A549 treated with AZD9567 at 1 μM for 4 hours (cell line): ENCODE measurements around the gene IDI2. TPM values are rescaled to one million over a fixed set of nuclear protein-coding genes. Genes with fewer than 3 reads are reported as not detected.

Experiments
- total RNA-seq: library from RNA; stranded (reverse); fragments of 200-300 nt; extraction: Qiagen RNA extraction; gene quantifications from 5 replicates; pipeline ENCODE4 v1.2.3, GENCODE V29; 2022; ENCODE audit not compliant: insufficient read depth

The IDI2 gene
- 0.06 to 0.12 TPM in 2 of 5 replicates, not detected in the others for total RNA-seq

GRCh38 chr10:1025683-1026082, at the start of gene IDI2:
Gene IDI2, minus strand, starts transcription at chr10:1025859. Its CDS starts 1,136 bp downstream, at chr10:1024723.

GRCh38 chr10:1056326-1057105, 30.9 kb upstream of the IDI2 start, which contains the start of gene WDR37:
Gene WDR37, plus strand, starts transcription at chr10:1056385. Its CDS starts 15,771 bp downstream, at chr10:1072156.

GRCh38 chr10:1048732-1049424, 23.2 kb upstream of the IDI2 start, which contains the start of gene IDI1:
Gene IDI1, minus strand, starts transcription at chr10:1049119. Its CDS starts 116 bp downstream, at chr10:1049003.

GRCh38 chr10:987870-988666, 37.6 kb downstream of the IDI2 start, which contains the start of gene GTPBP4:
Gene GTPBP4, plus strand, starts transcription at chr10:988434. Its CDS starts 46 bp downstream, at chr10:988480.

Other genes starting within 250 kb of the IDI2 start
- 36.2 to 44.8 TPM (median 40.0 TPM) in 5 replicates for gene LARP4B, start 94.2 kb downstream of the IDI2 start, total RNA-seq
- gene GTPBP4, start 37.4 kb downstream of the IDI2 start, total RNA-seq: 102 to 117 TPM (median 110 TPM) in 5 replicates
- 34.4 to 45.3 TPM (median 41.1 TPM) in 5 replicates for gene IDI1, start 23.3 kb upstream of the IDI2 start, total RNA-seq
- gene WDR37, start 30.5 kb upstream of the IDI2 start, total RNA-seq: 9.3 to 10.7 TPM (median 9.6 TPM) in 5 replicates